K562 (cell line): ENCODE measurements around the gene ZNF439. TPM values are rescaled to one million over a fixed set of nuclear protein-coding genes. Genes with fewer than 3 reads are reported as not detected.

Experiments used
- ARNT ChIP-seq, 2 experiments: fragments of 450-650 bp; IDR thresholded peaks; 2 replicates each; pipeline ENCODE4 v1.6.1; 2016; ENCODE audit warnings: mild to moderate bottlenecking in 1 of 2
- ATF1 ChIP-seq, 2 experiments: fragments of 450-650 bp in 1 of 2; IDR thresholded peaks; 2 replicates each; pipeline ENCODE4 v1.6.1; 2016; ENCODE audit warnings: missing compliant biosample characterization in 1 of 2, missing genetic modification characterization in 1 of 2
- BDP1 ChIP-seq: IDR thresholded peaks from 3 replicates; pipeline ENCODE4 v1.6.1; 2011; ENCODE audit not compliant: insufficient read length, insufficient read depth
- CEBPB ChIP-seq: fragments of 450-650 bp; IDR thresholded peaks from 2 replicates; pipeline ENCODE4 v1.6.1; 2016; ENCODE audit warnings: missing genetic modification characterization, missing compliant biosample characterization
- CREM ChIP-seq: IDR thresholded peaks from 2 replicates; pipeline ENCODE4 v1.6.1; 2014; ENCODE audit warnings: antibody characterized with exemption, low read depth
- HMG20A ChIP-seq: fragments of 450-650 bp; formaldehyde crosslinking; conservative IDR thresholded peaks from 2 replicates; pipeline ENCODE4 v1.4.0; 2020; ENCODE audit warnings: mild to moderate bottlenecking, mixed read lengths
- ILK ChIP-seq: fragments of 450-650 bp; IDR thresholded peaks from 2 replicates; pipeline ENCODE4 v1.6.1; 2016; ENCODE audit warnings: missing genetic modification characterization, low read depth, mild to moderate bottlenecking, missing compliant biosample characterization, moderate library complexity, borderline replicate concordance
- IRF9 ChIP-seq: fragments of 450-650 bp; IDR thresholded peaks from 2 replicates; pipeline ENCODE4 v1.6.1; 2016; ENCODE audit warnings: missing biosample characterization, missing genetic modification characterization
- KAT7 ChIP-seq: sonication (generic); formaldehyde crosslinking; IDR thresholded peaks from 2 replicates; pipeline ENCODE4 v1.8.0; 2022; ENCODE audit warnings: missing genetic modification reagents, mild to moderate bottlenecking, borderline replicate concordance
- NUFIP1 ChIP-seq: fragments of 450-650 bp; IDR thresholded peaks from 2 replicates; pipeline ENCODE4 v1.6.1; 2018; ENCODE audit not compliant: partially characterized antibody
- PHF8 ChIP-seq: fragments of 200-600 bp; sonication (generic); IDR thresholded peaks from 2 replicates; pipeline ENCODE4 v1.6.1; 2012; ENCODE audit warnings: mixed run types, mild to moderate bottlenecking, inconsistent platforms, low read length, moderate library complexity, borderline replicate concordance
- SAP30 ChIP-seq: fragments of 200-600 bp; sonication (generic); IDR thresholded peaks from 2 replicates; pipeline ENCODE4 v1.6.1; 2012; ENCODE audit warnings: borderline replicate concordance, low read depth, mild to moderate bottlenecking, moderate library complexity, low read length, control low read depth, inconsistent platforms; ENCODE audit not compliant: insufficient read depth, poor library complexity, severe bottlenecking
- SIN3B ChIP-seq: fragments of 450-650 bp; IDR thresholded peaks from 2 replicates; pipeline ENCODE4 v1.6.1; 2017; ENCODE audit warnings: low read depth, mild to moderate bottlenecking, moderate library complexity
- SMAD4 ChIP-seq: fragments of 250-450 bp; sonication (Bioruptor Pico); conservative IDR thresholded peaks from 2 replicates; pipeline ENCODE4 v1.8.0; 2021; ENCODE audit warnings: inconsistent platforms, mild to moderate bottlenecking, moderate library complexity
- SUPT5H ChIP-seq: fragments of 450-650 bp; IDR thresholded peaks from 2 replicates; pipeline ENCODE4 v1.6.1; 2016
- TBP ChIP-seq: optimal IDR thresholded peaks from 2 replicates; pipeline ENCODE3; 2011; ENCODE audit warnings: low read depth, low read length, improper control_type of control experiment
- THRAP3 ChIP-seq: fragments of 450-650 bp; IDR thresholded peaks from 2 replicates; pipeline ENCODE4 v1.6.1; 2016; ENCODE audit warnings: mild to moderate bottlenecking, inconsistent platforms, borderline replicate concordance
- VEZF1 ChIP-seq: fragments of 200-800 bp; sonication (Bioruptor generic); IDR thresholded peaks from 2 replicates; pipeline ENCODE4 v1.6.1; 2017; ENCODE audit warnings: missing genetic modification characterization, missing compliant biosample characterization
- ZNF143 ChIP-seq: sonication (generic); formaldehyde crosslinking; IDR thresholded peaks from 2 replicates; pipeline ENCODE4 v1.9.0; 2022; ENCODE audit warnings: mild to moderate bottlenecking, missing genetic modification reagents
- ZNF174 ChIP-seq: fragments of 250-450 bp; sonication (Bioruptor Pico); IDR thresholded peaks from 2 replicates; pipeline ENCODE4 v1.4.0; 2020; ENCODE audit warnings: mild to moderate bottlenecking
- ZNF280B ChIP-seq: fragments of 250-450 bp; sonication (Bioruptor Pico); IDR thresholded peaks from 2 replicates; pipeline ENCODE4 v1.5.1; 2021; ENCODE audit warnings: mild to moderate bottlenecking
- ZNF384 ChIP-seq: IDR thresholded peaks from 2 replicates; pipeline ENCODE4 v1.6.1; 2012; ENCODE audit warnings: low read depth, low read length, improper control_type of control experiment
- ZNF740 ChIP-seq, 3 experiments: fragments of 200-800 bp in 1 of 3; sonication (Bioruptor generic) in 1 of 3; sonication (generic) in 1 of 3; formaldehyde crosslinking in 1 of 3; IDR thresholded peaks; 2 replicates each; pipeline versions ENCODE4 v1.6.1 to v1.8.0; 2016 to 2022; ENCODE audit warnings: mild to moderate bottlenecking in 2 of 3, missing compliant biosample characterization in 2 of 3, missing genetic modification characterization in 2 of 3, missing genetic modification reagents in 1 of 3
- polyA plus RNA-seq, 8 experiments: library from polyadenylated mRNA; depleted of rRNA in 4 of 8; stranded (reverse) in 5 of 8; unstranded in 3 of 8; fragments of >200 nt; fragmentation: Nextera tagmentation in 2 of 8; fragmentation: Illumina TruSeq in 1 of 8; extraction: Ambion mirVana in 2 of 8; extraction: Trizol in 1 of 8; gene quantifications; 2 replicates each; pipeline versions ENCODE4 v1.2.1 to v1.2.3, GENCODE V29; 2011 to 2014; ENCODE audit warnings: inconsistent platforms in 1 of 8, missing spikeins in 1 of 8
- total RNA-seq, 7 experiments: library from RNA; depleted of rRNA in 6 of 7; stranded (reverse); fragments of >200 nt in 6 of 7; fragmentation: Illumina TruSeq in 2 of 7; extraction: Trizol in 2 of 7; gene quantifications; 2 replicates each; pipeline versions ENCODE4 v1.2.1 to v1.2.3, GENCODE V29; 2011 to 2021; ENCODE audit warnings: low replicate concordance in 1 of 7

Gene ZNF439
- total and polyA plus RNA-seq, 9 of the 15 experiments (the other 6 are each of a cell fraction or from before 2014, with no cell fraction given), result 0.04 to 0.18 (median 0.10) TPM; not detected in 3

- TF ChIP-seq ZNF143 (CRISPR knock-in tag) (no peak), VEZF1 (CRISPR knock-in tag) (0 out of 2 replicates have a peak, but pooled peaks have one; percentile 27), HMG20A (CRISPR knock-in tag) (no peak), CREM (peak; percentile 21), ARNT (IDR thresholded peaks at IDR 0.05) (no peak), SMAD4 (peak; percentile 83), IRF9 (tag) (no peak), THRAP3 (no peak), PHF8 (peak; percentile 48; the same call in 1 of the 2 replicates), CEBPB (tag) (no peak), ZNF384 (no peak), BDP1 (no peak), TBP (peak; percentile 35), ZNF740 (CRISPR knock-in tag; IDR thresholded peaks at IDR 0.05) (no peak), ZNF740 (tag; IDR thresholded peaks at IDR 0.05) (no peak), SIN3B (no peak), ZNF174 (CRISPR knock-in tag) (no peak), NUFIP1 (no peak), ILK (tag) (no peak), SAP30 (peak; percentile 47), ZNF280B (CRISPR knock-in tag) (no peak), KAT7 (CRISPR knock-in tag) (peak; percentile 58; the same call in 1 of the 2 replicates), ATF1 (CRISPR knock-in tag; IDR thresholded peaks at IDR 0.05) (no peak), ATF1 (tag; IDR thresholded peaks at IDR 0.05) (0 out of 2 replicates have a peak, but pooled peaks have one; percentile 22), SUPT5H (0 out of 2 replicates have a peak, but pooled peaks have one; percentile 48)
Measured at GRCh38 chr19:11887611-11888531, 39.3 kb downstream of the ZNF439 start, which contains the start of gene ZNF69 (continued).
